SK-N-SH (cell line): ENCODE results near the gene CHSY1. TPM values are rescaled to one million over a fixed set of nuclear protein-coding genes. Genes with fewer than 3 reads are reported as not detected.
A peak's percentile ranks its signal among the peaks of the same experiment; 100 is the strongest.

ENCODE experiments used
- CTCF ChIA-PET: fragments of 300-600, 350-600 bp; formaldehyde crosslinking; extraction: SDS; loops from one replicate; lab custom pipeline; 2021; lab: Yijun Ruan, JAX
- POLR2A ChIA-PET: fragments of 350-600 bp; sonication (Branson Sonifier 250); formaldehyde crosslinking; extraction: SDS; loops from one replicate; lab custom pipeline; 2020; ENCODE audit warnings: antibody characterized with exemption, inconsistent platforms; lab: Yijun Ruan, JAX
- DNase-seq: peaks from one replicate; pipeline ENCODE4 v3.0.0; 2012
- H2AFZ ChIP-seq: fragments of 200-600 bp; sonication (generic); 2 replicates; pipeline ENCODE4 v1.8.1; 2016; ENCODE audit warnings: antibody characterized with exemption, mild to moderate bottlenecking, low read depth
- H3F3A ChIP-seq: fragments of 200-600 bp; sonication (generic); replicated peaks from 2 replicates; pipeline ENCODE3; 2016; ENCODE audit warnings: antibody characterized with exemption, mild to moderate bottlenecking; ENCODE audit not compliant: insufficient read depth
- H3K27ac ChIP-seq, 2 experiments: fragments of 200-500 bp in 1 of 2; fragments of 200-600 bp in 1 of 2; sonication (Bioruptor generic) in 1 of 2; sonication (generic), shearing (Covaris generic) in 1 of 2; 2 replicates each; pipeline versions ENCODE4 v1.5.1 to v1.6.1; 2014 to 2016; ENCODE audit warnings: low read depth in 2 of 2, inconsistent platforms in 1 of 2, low read length in 1 of 2, mild to moderate bottlenecking in 1 of 2, mixed read lengths in 1 of 2
- H3K27me3 ChIP-seq: fragments of 200-600 bp; sonication (generic), shearing (Covaris generic); 2 replicates; pipeline ENCODE4 v1.6.1; 2016; ENCODE audit warnings: mixed run types; ENCODE audit not compliant: insufficient read depth
- H3K36me3 ChIP-seq, 2 experiments: fragments of 200-500 bp in 1 of 2; fragments of 200-600 bp in 1 of 2; sonication (Bioruptor generic) in 1 of 2; sonication (generic) in 1 of 2; replicated peaks in 1 of 2; 2 replicates each; pipeline versions ENCODE3 to v1.5.1; 2014 to 2016; ENCODE audit warnings: low read length in 1 of 2, mild to moderate bottlenecking in 1 of 2; ENCODE audit not compliant: insufficient read depth in 2 of 2, control insufficient read depth in 1 of 2
- H3K4me1 ChIP-seq, 2 experiments: fragments of 200-500 bp in 1 of 2; fragments of 200-600 bp in 1 of 2; sonication (Bioruptor generic) in 1 of 2; sonication (generic), shearing (Covaris generic) in 1 of 2; 2 replicates each; pipeline versions ENCODE4 v1.5.1 to v1.6.1; 2014 to 2016; ENCODE audit warnings: low read depth in 1 of 2, low read length in 1 of 2, mixed run types in 1 of 2; ENCODE audit not compliant: insufficient read depth in 2 of 2, control insufficient read depth in 1 of 2
- H3K4me2 ChIP-seq: fragments of 200-600 bp; sonication (generic), shearing (Covaris generic); 2 replicates; pipeline ENCODE4 v1.6.1; 2017; ENCODE audit warnings: mixed run types
- H3K4me3 ChIP-seq, 2 experiments: fragments of 200-500 bp in 1 of 2; fragments of 200-600 bp in 1 of 2; sonication (Bioruptor generic) in 1 of 2; sonication (generic), shearing (Covaris generic) in 1 of 2; 2 replicates each; pipeline versions ENCODE4 v1.5.1 to v1.8.1; 2014 to 2016; ENCODE audit warnings: low read depth in 2 of 2, inconsistent platforms in 1 of 2, low read length in 1 of 2, mild to moderate bottlenecking in 1 of 2, mixed read lengths in 1 of 2, moderate library complexity in 1 of 2
- H3K79me2 ChIP-seq: fragments of 200-600 bp; sonication (generic); 2 replicates; pipeline ENCODE4 v1.8.1; 2017; ENCODE audit warnings: mild to moderate bottlenecking; ENCODE audit not compliant: insufficient read depth
- H3K9ac ChIP-seq: fragments of 200-600 bp; sonication (generic); 2 replicates; pipeline ENCODE4 v1.6.1; 2017; ENCODE audit warnings: mixed run types
- H3K9me2 ChIP-seq: fragments of 200-600 bp; sonication (generic); 2 replicates; pipeline ENCODE4 v1.6.1; 2017; ENCODE audit warnings: mixed run types
- H3K9me3 ChIP-seq: fragments of 200-600 bp; sonication (generic); 2 replicates; pipeline ENCODE4 v1.6.1; 2017; ENCODE audit warnings: mixed run types, mild to moderate bottlenecking, moderate library complexity
- H4K20me1 ChIP-seq: fragments of 200-600 bp; sonication (generic); 2 replicates; pipeline ENCODE4 v1.6.1; 2017; ENCODE audit warnings: mild to moderate bottlenecking, mixed run types; ENCODE audit not compliant: insufficient read depth
- CHD2 ChIP-seq: fragments of 150-350 bp; IDR thresholded peaks from 2 replicates; pipeline ENCODE4 v1.6.1; 2018; ENCODE audit warnings: low read length; ENCODE audit not compliant: partially characterized antibody
- EP300 ChIP-seq, 2 experiments: IDR thresholded peaks; 2 replicates each; pipeline versions ENCODE4 v1.4.0 to v1.6.1; 2012; ENCODE audit warnings: borderline replicate concordance in 1 of 2, low read depth in 1 of 2, low read length in 1 of 2
- EZH2phosphoT487 ChIP-seq: fragments of 200-600 bp; sonication (generic); IDR thresholded peaks from 2 replicates; pipeline ENCODE4 v1.6.1; 2017; ENCODE audit warnings: low read depth, mixed run types, mild to moderate bottlenecking, antibody characterized with exemption, moderate library complexity, borderline replicate concordance
- FOXJ3 ChIP-seq: sonication (generic); formaldehyde crosslinking; IDR thresholded peaks from 2 replicates; pipeline ENCODE4 v1.5.1; 2020; ENCODE audit warnings: mild to moderate bottlenecking, missing genetic modification reagents
- FOXM1 ChIP-seq: IDR thresholded peaks from 2 replicates; pipeline ENCODE4 v1.4.0; 2012; ENCODE audit warnings: low read depth, mild to moderate bottlenecking
- GABPA ChIP-seq: IDR thresholded peaks from 2 replicates; pipeline ENCODE4 v1.4.0; 2012; ENCODE audit warnings: low read depth, mild to moderate bottlenecking
- PBX3 ChIP-seq: IDR thresholded peaks from 2 replicates; pipeline ENCODE4; 2012
- RCOR1 ChIP-seq: fragments of 150-350 bp; IDR thresholded peaks from 2 replicates; pipeline ENCODE4 v1.6.1; 2017; ENCODE audit warnings: antibody characterized with exemption, low read length
- SIN3A ChIP-seq: IDR thresholded peaks from 2 replicates; pipeline ENCODE4 v1.6.1; 2012; ENCODE audit warnings: low read depth, mild to moderate bottlenecking, low read length, moderate library complexity, borderline replicate concordance
- TAF1 ChIP-seq: IDR thresholded peaks from 2 replicates; pipeline ENCODE4 v1.6.1; 2012; ENCODE audit warnings: low read depth, mild to moderate bottlenecking, low read length, moderate library complexity, borderline replicate concordance
- USF1 ChIP-seq: IDR thresholded peaks from 2 replicates; pipeline ENCODE4 v1.4.0; 2012; ENCODE audit warnings: low read depth, borderline replicate concordance
- USF2 ChIP-seq: fragments of 150-350 bp; IDR thresholded peaks from 2 replicates; pipeline ENCODE4 v1.6.1; 2017; ENCODE audit warnings: antibody characterized with exemption, low read length, low read depth, borderline replicate concordance
- WGBS: methylation state at CpG from one replicate; pipeline ENCODE4 v1.1.6; 2017; ENCODE audit warnings: low lambda C conversion rate; 5-methylcytosine and 5-hydroxymethylcytosine counted together
- polyA plus RNA-seq, 3 experiments: library from polyadenylated mRNA; depleted of rRNA; stranded (reverse); fragments of >200 nt; gene quantifications; 2 replicates each; pipeline ENCODE4 v1.2.3, GENCODE V29; 2012

CHSY1 gene
- polyA plus RNA-seq, 1 of the 3 experiments (the other 2 are of a cell fraction), result 15.7 TPM

- Histone ChIP-seq H3K4me2 (no peak overlapping the region), H3K36me3 (no peaks in the 10 kb centered on the region), H3K9ac (no peak overlapping the region), H3K9me2 (no peaks in the 10 kb centered on the region), H3F3A (no peaks in the 10 kb centered on the region), H2AFZ (no peak overlapping the region), H3K4me1 (peaks cover 19 to 55% of the 10 kb centered on the region in 2 experiments; a peak in 3 of 4 replicates), H4K20me1 (peaks cover 88% of the 10 kb centered on the region), H3K27ac (peak overlapping the region in 1 of 2 experiments; percentile 25; a peak in 1 of 4 replicates), H3K79me2 (peaks cover 100% of the 10 kb centered on the region), H3K27me3 (no peaks in the 10 kb centered on the region), H3K9me3 (no peaks in the 10 kb centered on the region)
- CTCF ChIA-PET, result interaction anchor here (0.6 to 1.0 kb wide), 2 partner anchors 8 to 13 kb away, joined by 3 read pairs; no protein-coding TSS in a partner anchor
- DNase-seq, result no peak
- POLR2A ChIA-PET, result no interaction called here
- 96% methylated on average over 15 of the region's 17 CpGs for WGBS
- TF ChIP-seq EP300 (IDR thresholded peaks at IDR 0.05; ENCODE audit: borderline replicate concordance in 1 of 2, low read depth in 1 of 2, low read length in 1 of 2) (no peak), SIN3A (no peak), GABPA (no peak)
- TF ChIP-seq, all 33 proteins: peak for 0
- H3K4me3 ChIP-seq, result no peak overlapping the region
These were observed 58.7 kb downstream of the CHSY1 start for GRCh38 chr15:101193120-101193644.

GRCh38 chr15:101192081-101192480 is 59.8 kb downstream of the CHSY1 start:
- H3K4me3 ChIP-seq, result no peak overlapping the region
- no peak overlapping the region for H3K9ac ChIP-seq
- H2AFZ ChIP-seq, result no peak overlapping the region
- H3K9me3 ChIP-seq, result no peaks in the 10 kb centered on the region
- peaks cover 91% of the 10 kb centered on the region for H4K20me1 ChIP-seq
- ChIA-PET POLR2A (no interaction called here), CTCF (no interaction called here)
- 79% methylated on average over 3 of the region's 3 CpGs for WGBS
- peaks cover 3% of the 10 kb centered on the region in 2 experiments for H3K36me3 ChIP-seq
- DNase-seq, result no peak
- no peak for TF ChIP-seq TAF1
- TF ChIP-seq PBX3, result no peak
- TF ChIP-seq CHD2, result no peak
- no peak for TF ChIP-seq FOXJ3
- TF ChIP-seq RCOR1, result no peak
- no peak for TF ChIP-seq FOXM1
- TF ChIP-seq EZH2phosphoT487, result no peak
- TF ChIP-seq USF2, result no peak
- no peak for TF ChIP-seq USF1
- no peaks in the 10 kb centered on the region for H3F3A ChIP-seq
- H3K27ac ChIP-seq, result no peak overlapping the region; a peak in 1 of 4 replicates
- H3K27me3 ChIP-seq, result no peaks in the 10 kb centered on the region
- H3K4me2 ChIP-seq, result no peak overlapping the region
- peaks cover 27 to 57% of the 10 kb centered on the region in 2 experiments; a peak in 3 of 4 replicates for H3K4me1 ChIP-seq
- H3K79me2 ChIP-seq, result peaks cover 100% of the 10 kb centered on the region
- no peaks in the 10 kb centered on the region for H3K9me2 ChIP-seq
